GM19452 (cell line): Measurements from ENCODE around the gene GRIP2.

Experiments used
- ATAC-seq: cut with Tn5 transposase; IDR thresholded peaks from one replicate; pipeline ENCODE4 v1.9.1; 2021; ENCODE audit not compliant: unreplicated experiment

Gene GRIP2

DNA sequence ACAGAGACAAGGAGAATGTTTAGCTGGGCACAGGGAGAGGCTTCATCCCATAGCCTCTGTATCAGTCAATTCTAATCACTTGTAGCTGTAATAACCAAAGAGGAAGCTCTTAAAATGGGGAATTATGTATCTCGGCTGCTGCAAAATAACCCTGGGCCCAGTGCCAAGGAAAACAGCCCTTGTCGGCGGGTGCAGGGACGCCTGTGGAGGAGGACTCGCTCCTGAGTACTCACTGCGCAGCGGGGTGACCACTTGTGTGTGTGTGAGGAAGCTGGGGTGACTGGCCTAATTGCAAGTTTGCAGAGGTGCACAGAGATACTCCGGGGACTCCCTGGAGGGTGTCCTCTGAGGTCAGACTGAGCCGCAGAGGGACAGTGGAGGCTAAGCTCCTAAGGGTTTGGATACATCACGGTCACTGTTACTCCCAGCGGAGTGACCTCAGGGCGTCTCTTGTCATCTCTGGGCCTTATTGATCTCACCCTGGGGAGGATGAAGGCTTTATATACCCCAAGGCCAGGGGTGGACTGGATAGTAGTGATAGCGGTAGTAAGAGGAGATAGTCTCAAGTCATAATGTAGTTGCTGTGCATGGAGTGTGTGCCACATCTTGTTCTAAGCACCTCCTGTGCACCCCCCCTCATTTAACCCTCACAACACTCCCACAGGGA lies 100.5 kb downstream of the GRIP2 start:
- no peak for ATAC-seq
